ENCODE data around the gene LMOD2. TPM values are rescaled to one million over a fixed set of nuclear protein-coding genes. Genes with fewer than 3 reads are reported as not detected.

Gene LMOD2
- total and polyA plus RNA-seq, 2 experiments from 2014 or later: not detected

GRCh38 chr7:123653162-123653561, 2.5 kb upstream of the LMOD2 start:
- H3K4me1 Mint-ChIP-seq: peaks cover 5% of the 10 kb centered on the region; the same call in 2 of the 3 replicates
- Histone ChIP-seq H3F3A (replicated peaks; ENCODE audit: low read depth) (no peaks in the 10 kb centered on the region), H3K27ac (ENCODE audit: low read depth) (no peak overlapping the region), H3K9me2 (ENCODE audit: insufficient read depth) (peaks cover 4% of the 10 kb centered on the region), H3K4me1 (ENCODE audit: insufficient read depth) (0 out of 2 replicates have a peak, but pooled peaks cover 3% of the 10 kb centered on the region), H3K4me2 (no peak overlapping the region), H3K36me3 (ENCODE audit: insufficient read depth) (no peaks in the 10 kb centered on the region), H4K20me1 (replicated peaks; ENCODE audit: insufficient read depth) (no peaks in the 10 kb centered on the region), H3K27me3 (ENCODE audit: insufficient read depth) (no peaks in the 10 kb centered on the region), H3K4me3 (no peak overlapping the region), H2AFZ (no peak overlapping the region), H3K79me2 (replicated peaks; ENCODE audit: insufficient read depth) (no peaks in the 10 kb centered on the region)
- H3K36me3 Mint-ChIP-seq (ENCODE audit: low read depth): no peaks in the 10 kb centered on the region
- no peaks in the 10 kb centered on the region; the same call in 2 of the 3 replicates for H3K9me3 Mint-ChIP-seq
- no peak overlapping the region for H3K27ac Mint-ChIP-seq
- no peaks in the 10 kb centered on the region for H3K27me3 Mint-ChIP-seq (ENCODE audit: insufficient read depth, low read depth, poor library complexity)
- DNase-seq (ENCODE audit: low spot score): no peak
- no peak for ATAC-seq
- no peak overlapping the region for H3K4me3 Mint-ChIP-seq
- TF ChIP-seq EZH2 (IDR thresholded peaks at IDR 0.05; ENCODE audit: low read depth, unreplicated experiment): no peak
- TF ChIP-seq, protein P1, sequence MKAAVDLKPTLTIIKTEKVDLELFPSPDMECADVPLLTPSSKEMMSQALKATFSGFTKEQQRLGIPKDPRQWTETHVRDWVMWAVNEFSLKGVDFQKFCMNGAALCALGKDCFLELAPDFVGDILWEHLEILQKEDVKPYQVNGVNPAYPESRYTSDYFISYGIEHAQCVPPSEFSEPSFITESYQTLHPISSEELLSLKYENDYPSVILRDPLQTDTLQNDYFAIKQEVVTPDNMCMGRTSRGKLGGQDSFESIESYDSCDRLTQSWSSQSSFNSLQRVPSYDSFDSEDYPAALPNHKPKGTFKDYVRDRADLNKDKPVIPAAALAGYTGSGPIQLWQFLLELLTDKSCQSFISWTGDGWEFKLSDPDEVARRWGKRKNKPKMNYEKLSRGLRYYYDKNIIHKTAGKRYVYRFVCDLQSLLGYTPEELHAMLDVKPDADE (IDR thresholded peaks at IDR 0.05): no peak
- TF ChIP-seq EZH2phosphoT487 (IDR thresholded peaks at IDR 0.05; ENCODE audit: unreplicated experiment): no peak
- TF ChIP-seq ZNF114 (CRISPR knock-in tag; IDR thresholded peaks at IDR 0.05): no peak
- no peak for TF ChIP-seq POLR2AphosphoS5 (IDR thresholded peaks at IDR 0.05; ENCODE audit: low read depth)
- TF ChIP-seq ZNF462 (CRISPR knock-in tag; IDR thresholded peaks at IDR 0.05): no peak
- TF ChIP-seq NANOG (IDR thresholded peaks at IDR 0.05; ENCODE audit: borderline replicate concordance): no peak
- TF ChIP-seq STAT1 (IDR thresholded peaks at IDR 0.05; ENCODE audit: unreplicated experiment): no peak
- TF ChIP-seq ZNF331 (CRISPR knock-in tag; IDR thresholded peaks at IDR 0.05; ENCODE audit: low read depth): no peak
- no peak for TF ChIP-seq JUNB (IDR thresholded peaks at IDR 0.05; ENCODE audit: unreplicated experiment)
- TF ChIP-seq, protein P2, sequence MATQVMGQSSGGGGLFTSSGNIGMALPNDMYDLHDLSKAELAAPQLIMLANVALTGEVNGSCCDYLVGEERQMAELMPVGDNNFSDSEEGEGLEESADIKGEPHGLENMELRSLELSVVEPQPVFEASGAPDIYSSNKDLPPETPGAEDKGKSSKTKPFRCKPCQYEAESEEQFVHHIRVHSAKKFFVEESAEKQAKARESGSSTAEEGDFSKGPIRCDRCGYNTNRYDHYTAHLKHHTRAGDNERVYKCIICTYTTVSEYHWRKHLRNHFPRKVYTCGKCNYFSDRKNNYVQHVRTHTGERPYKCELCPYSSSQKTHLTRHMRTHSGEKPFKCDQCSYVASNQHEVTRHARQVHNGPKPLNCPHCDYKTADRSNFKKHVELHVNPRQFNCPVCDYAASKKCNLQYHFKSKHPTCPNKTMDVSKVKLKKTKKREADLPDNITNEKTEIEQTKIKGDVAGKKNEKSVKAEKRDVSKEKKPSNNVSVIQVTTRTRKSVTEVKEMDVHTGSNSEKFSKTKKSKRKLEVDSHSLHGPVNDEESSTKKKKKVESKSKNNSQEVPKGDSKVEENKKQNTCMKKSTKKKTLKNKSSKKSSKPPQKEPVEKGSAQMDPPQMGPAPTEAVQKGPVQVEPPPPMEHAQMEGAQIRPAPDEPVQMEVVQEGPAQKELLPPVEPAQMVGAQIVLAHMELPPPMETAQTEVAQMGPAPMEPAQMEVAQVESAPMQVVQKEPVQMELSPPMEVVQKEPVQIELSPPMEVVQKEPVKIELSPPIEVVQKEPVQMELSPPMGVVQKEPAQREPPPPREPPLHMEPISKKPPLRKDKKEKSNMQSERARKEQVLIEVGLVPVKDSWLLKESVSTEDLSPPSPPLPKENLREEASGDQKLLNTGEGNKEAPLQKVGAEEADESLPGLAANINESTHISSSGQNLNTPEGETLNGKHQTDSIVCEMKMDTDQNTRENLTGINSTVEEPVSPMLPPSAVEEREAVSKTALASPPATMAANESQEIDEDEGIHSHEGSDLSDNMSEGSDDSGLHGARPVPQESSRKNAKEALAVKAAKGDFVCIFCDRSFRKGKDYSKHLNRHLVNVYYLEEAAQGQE (IDR thresholded peaks at IDR 0.05; ENCODE audit: unreplicated experiment): no peak
- TF ChIP-seq CTCF (conservative IDR thresholded peaks at IDR 0.05; ENCODE audit: low read depth in 2 of 2): no peak
- no peak for TF ChIP-seq CREB1 (CRISPR knock-in tag; IDR thresholded peaks at IDR 0.05; ENCODE audit: low read depth)
